ENCODE results near the gene TDP1. TPM values are rescaled to one million over a fixed set of nuclear protein-coding genes. Genes with fewer than 3 reads are reported as not detected.

The TDP1 gene
- total RNA-seq, 4 donors from 2014 or later: 2.0 to 5.0 (median 3.8) TPM

- H3K4me3 ChIP-seq: peak overlapping the region; percentile 26 to 47 (median 37)
- TF ChIP-seq POLR2A (IDR thresholded peaks at IDR 0.05) (no peak), CTCF (IDR thresholded peaks at IDR 0.05 in 4 of 5, conservative IDR thresholded peaks at IDR 0.05 in 1 of 5) (no peak)
- no peaks in the 10 kb centered on the region for H3K9me3 ChIP-seq
- peaks cover 0 to 20% of the 10 kb centered on the region in 2 donors for H3K4me1 ChIP-seq
- H3K36me3 ChIP-seq: no peaks in the 10 kb centered on the region
- DNase-seq (no peak), ATAC-seq (no peak)
- intact Hi-C loops (cut with DNase I; ENCODE audit: low total_unique reads): no loop called here
- peaks cover 54 to 83% (median 59%) of the 10 kb centered on the region in 3 donors for H3K27me3 ChIP-seq
- in situ Hi-C loops (cut with MboI; ENCODE audit: low sequenced_read_pairs in 4 of 4): no loop called here
- H3K27ac ChIP-seq: no peak overlapping the region
Observed at GRCh38 chr14:90060312-90060964, 104.7 kb downstream of the TDP1 start.

- Histone ChIP-seq H3K4me3 (peak overlapping the region; percentile 26 to 47 (median 37)), H3K4me1 (peaks cover 0 to 20% of the 10 kb centered on the region in 2 donors), H3K36me3 (no peaks in the 10 kb centered on the region), H3K27ac (no peak overlapping the region), H3K27me3 (peaks cover 54 to 80% (median 59%) of the 10 kb centered on the region in 3 donors), H3K9me3 (no peaks in the 10 kb centered on the region)
- intact Hi-C loops (cut with DNase I; ENCODE audit: low total_unique reads): no loop called here
- no peak for ATAC-seq
- in situ Hi-C loops (cut with MboI; ENCODE audit: low sequenced_read_pairs in 4 of 4): no loop called here
- TF ChIP-seq POLR2A (IDR thresholded peaks at IDR 0.05) (no peak), CTCF (IDR thresholded peaks at IDR 0.05 in 4 of 5, conservative IDR thresholded peaks at IDR 0.05 in 1 of 5) (no peak)
- no peak for DNase-seq
Observed at GRCh38 chr14:90060965-90061684, 105.4 kb downstream of the TDP1 start.

GRCh38 chr14:90061685-90062126 is 106.0 kb downstream of the TDP1 start, which contains the start of gene KCNK13:
Gene KCNK13, plus strand, starts transcription at chr14:90061994. Its CDS starts 212 bp downstream, at chr14:90062206.
- in situ Hi-C loops (cut with MboI; ENCODE audit: low sequenced_read_pairs in 4 of 4): no loop called here

DNA sequence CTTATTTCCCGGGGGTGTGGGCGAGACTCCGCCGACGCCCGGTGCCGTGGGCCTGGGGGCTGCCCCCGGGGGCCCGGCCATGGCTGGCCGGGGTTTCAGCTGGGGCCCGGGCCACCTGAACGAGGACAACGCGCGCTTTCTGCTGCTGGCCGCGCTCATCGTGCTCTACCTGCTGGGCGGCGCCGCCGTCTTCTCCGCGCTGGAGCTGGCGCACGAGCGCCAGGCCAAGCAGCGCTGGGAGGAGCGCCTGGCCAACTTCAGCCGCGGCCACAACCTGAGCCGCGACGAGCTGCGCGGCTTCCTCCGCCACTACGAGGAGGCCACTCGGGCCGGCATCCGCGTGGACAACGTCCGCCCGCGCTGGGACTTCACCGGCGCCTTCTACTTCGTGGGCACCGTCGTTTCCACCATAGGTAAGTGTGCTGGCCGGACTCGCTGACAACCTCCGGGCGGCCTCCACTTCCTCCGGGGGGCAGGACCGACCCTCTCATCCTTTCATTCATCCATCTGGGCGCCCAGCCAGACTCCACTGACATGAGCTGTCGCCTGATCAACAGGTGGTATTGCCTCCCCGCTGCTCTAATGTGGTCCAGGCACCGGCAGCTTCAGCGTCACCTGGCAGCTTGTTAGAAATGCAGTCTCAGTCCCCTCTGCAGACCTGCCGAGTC is 106.5 kb downstream of the TDP1 start:
- Histone ChIP-seq H3K4me3 (peak overlapping the region in 3 of 4 donors; percentile 26 to 52 (median 47)), H3K27ac (no peak overlapping the region), H3K27me3 (peaks cover 47 to 76% (median 59%) of the 10 kb centered on the region in 3 donors), H3K4me1 (peaks cover 0 to 20% of the 10 kb centered on the region in 2 donors), H3K36me3 (no peaks in the 10 kb centered on the region), H3K9me3 (no peaks in the 10 kb centered on the region)
- ATAC-seq (no peak), DNase-seq (no peak)
- intact Hi-C loops (cut with DNase I; ENCODE audit: low total_unique reads): no loop called here
- in situ Hi-C loops (cut with MboI; ENCODE audit: low sequenced_read_pairs in 4 of 4): no loop called here
- TF ChIP-seq CTCF (IDR thresholded peaks at IDR 0.05 in 4 of 5, conservative IDR thresholded peaks at IDR 0.05 in 1 of 5) (no peak), POLR2A (IDR thresholded peaks at IDR 0.05) (no peak)

More at GRCh38 chr14:90061685-90062126, 106.0 kb downstream of the TDP1 start, which contains the start of gene KCNK13:
- DNase-seq (no peak), ATAC-seq (no peak)
- peak within 1 kb of the TSS; percentile 26 to 52 (median 38) for H3K4me3 ChIP-seq
- peaks cover 0 to 20% of the 10 kb centered on the region in 2 donors for H3K4me1 ChIP-seq
- H3K36me3 ChIP-seq: no peaks in the 10 kb centered on the region
- TF ChIP-seq POLR2A (IDR thresholded peaks at IDR 0.05) (no peak), CTCF (IDR thresholded peaks at IDR 0.05 in 4 of 5, conservative IDR thresholded peaks at IDR 0.05 in 1 of 5) (no peak)
- H3K9me3 ChIP-seq: no peaks in the 10 kb centered on the region
- H3K27me3 ChIP-seq: peaks cover 52 to 79% (median 59%) of the 10 kb centered on the region in 3 donors
- no peak within 1 kb of the TSS for H3K27ac ChIP-seq
- intact Hi-C loops (cut with DNase I; ENCODE audit: low total_unique reads): no loop called here
